Fibroblast of villous mesenchyme (primary cell): Measurements from ENCODE around the gene SESN1. TPM values are rescaled to one million over a fixed set of nuclear protein-coding genes. Genes with fewer than 3 reads are reported as not detected.
"Not testable (repeated sequence)": the region's sequence is repeated elsewhere in the genome, so short reads cannot be mapped to it uniquely, and the experiment has no call there.

Source experiments
- DNase-seq: peaks from one replicate; pipeline ENCODE4 v3.0.0-alpha.2; 2010; ENCODE audit warnings: low read depth
- H3K4me3 ChIP-seq: 2 replicates; pipeline ENCODE4 v1.5.1; 2011; ENCODE audit warnings: low read depth, mild to moderate bottlenecking, low read length
- total RNA-seq: library from RNA; depleted of rRNA; stranded (reverse); fragments of >200 nt; gene quantifications from 2 replicates; pipeline ENCODE4 v1.2.3, GENCODE V29; 2012
- TF ChIP-seq, protein P1 (sequence below): IDR thresholded peaks from 2 replicates; pipeline ENCODE4 v1.5.1; 2012; ENCODE audit warnings: low read depth, mild to moderate bottlenecking, low read length; ENCODE audit not compliant: insufficient read depth

Gene SESN1
- total RNA-seq, 1 donor = 29.4 TPM

DNA sequence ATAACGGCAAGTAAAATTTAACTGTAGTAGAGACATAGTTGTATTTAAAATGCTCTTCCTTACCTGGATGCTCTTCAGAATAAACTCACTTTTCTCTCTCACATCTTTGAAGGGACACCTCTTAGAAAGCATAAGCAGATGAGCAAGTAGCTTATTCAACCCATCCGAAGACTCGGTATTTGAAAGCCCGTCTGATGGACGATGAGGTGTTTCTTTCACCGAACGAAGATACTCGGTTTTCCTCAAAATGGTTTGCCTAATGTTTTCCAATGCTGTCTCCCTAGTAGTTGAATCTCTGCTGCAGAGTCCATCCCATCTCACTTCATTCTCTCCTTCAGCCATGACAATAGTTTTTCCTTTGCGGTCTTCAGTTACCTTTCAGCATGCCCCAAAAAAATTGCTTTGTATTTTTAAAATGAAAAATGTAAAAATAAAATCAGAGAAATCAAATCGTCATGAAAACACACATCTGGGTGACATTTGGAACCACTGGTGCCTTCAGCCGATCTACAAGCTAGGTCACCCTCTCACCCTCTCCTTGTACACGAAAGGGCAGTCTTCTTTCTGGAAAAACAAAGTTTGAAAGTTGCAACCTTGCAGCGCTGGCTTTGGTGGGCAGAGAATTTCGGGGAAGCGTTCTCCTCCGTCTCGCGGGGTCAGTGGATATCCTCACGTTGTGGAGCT is 772 bp downstream of the SESN1 start:
- TF ChIP-seq, protein P1, sequence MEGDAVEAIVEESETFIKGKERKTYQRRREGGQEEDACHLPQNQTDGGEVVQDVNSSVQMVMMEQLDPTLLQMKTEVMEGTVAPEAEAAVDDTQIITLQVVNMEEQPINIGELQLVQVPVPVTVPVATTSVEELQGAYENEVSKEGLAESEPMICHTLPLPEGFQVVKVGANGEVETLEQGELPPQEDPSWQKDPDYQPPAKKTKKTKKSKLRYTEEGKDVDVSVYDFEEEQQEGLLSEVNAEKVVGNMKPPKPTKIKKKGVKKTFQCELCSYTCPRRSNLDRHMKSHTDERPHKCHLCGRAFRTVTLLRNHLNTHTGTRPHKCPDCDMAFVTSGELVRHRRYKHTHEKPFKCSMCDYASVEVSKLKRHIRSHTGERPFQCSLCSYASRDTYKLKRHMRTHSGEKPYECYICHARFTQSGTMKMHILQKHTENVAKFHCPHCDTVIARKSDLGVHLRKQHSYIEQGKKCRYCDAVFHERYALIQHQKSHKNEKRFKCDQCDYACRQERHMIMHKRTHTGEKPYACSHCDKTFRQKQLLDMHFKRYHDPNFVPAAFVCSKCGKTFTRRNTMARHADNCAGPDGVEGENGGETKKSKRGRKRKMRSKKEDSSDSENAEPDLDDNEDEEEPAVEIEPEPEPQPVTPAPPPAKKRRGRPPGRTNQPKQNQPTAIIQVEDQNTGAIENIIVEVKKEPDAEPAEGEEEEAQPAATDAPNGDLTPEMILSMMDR = no peak
- peak; percentile 29 for DNase-seq
- peak overlapping the region; percentile 91 for H3K4me3 ChIP-seq

DNA sequence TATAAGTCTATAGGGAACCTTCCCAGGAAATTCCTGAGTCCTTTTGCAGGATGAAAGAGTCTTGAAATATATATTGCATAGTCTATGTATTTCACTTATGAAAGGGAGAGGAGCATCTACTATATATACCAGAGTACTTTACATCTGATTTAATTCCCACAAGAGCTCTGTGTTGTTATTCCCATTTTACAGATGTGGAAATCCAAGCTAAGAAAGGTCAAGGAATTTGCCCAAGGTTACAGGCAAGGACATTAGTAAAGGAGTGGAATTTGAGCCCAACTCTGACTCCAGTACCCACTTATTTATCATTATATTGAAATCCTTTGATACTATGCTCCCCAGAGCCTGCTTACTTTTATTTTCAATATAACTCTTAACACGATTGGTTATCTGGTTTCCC is 2.6 kb downstream of the SESN1 start:
- TF ChIP-seq, protein P1 = no peak
- no peak for DNase-seq
- H3K4me3 ChIP-seq = peak overlapping the region; percentile 91

DNA sequence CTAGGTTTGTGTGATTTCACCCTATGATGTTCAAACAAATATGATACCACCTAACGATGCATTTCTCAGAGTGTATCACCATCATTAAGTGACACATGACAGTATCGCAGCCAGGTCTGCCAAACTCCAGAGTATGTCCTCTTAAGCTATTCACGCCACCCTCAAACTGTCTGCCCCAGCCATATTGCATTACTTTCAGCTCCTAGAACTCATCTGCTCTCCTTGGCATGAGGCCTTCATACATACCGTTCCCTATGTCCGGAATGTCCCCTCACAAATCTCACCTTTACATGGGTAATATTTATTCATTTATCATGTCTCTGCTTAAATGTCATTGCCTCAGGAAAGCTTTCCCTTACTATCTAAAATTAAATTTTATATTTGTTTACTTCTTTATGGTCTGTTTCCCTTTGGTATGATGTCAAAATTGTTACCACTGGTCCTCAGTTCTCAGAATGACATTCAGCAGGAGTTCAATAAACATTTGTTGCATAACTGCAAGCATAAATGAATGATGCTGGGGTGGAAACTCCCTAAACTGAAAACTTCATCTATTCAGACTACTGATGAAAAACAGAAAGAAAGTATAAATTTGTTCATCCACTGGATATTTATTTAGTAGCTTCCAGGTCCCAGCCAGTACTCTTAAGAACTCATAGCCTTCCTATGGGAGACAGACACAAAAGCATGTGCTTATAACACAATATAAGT is 3.2 kb downstream of the SESN1 start:
- H3K4me3 ChIP-seq = no peak overlapping the region
- DNase-seq = peak; percentile 63
- TF ChIP-seq, protein P1 = no peak

DNA sequence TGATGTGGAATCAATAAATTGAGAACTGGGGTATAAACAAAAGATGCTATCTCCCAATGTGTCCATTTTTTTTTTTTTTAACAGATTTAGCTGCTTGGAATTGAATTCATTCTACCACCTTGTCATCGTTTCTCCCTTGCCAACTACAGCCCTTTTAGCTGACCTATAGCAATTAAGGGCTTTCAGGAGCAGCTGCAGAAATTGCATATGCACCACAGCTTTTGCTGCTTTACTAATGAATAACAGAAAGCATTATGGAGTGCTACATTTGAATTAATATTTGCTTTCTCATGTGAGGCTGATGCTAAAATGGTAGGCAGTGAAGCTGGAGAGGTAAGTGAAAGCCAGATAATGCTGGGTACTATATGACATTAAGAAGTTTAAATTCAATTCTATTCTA is 5.7 kb downstream of the SESN1 start:
- no peak overlapping the region for H3K4me3 ChIP-seq
- TF ChIP-seq, protein P1 = no peak
- DNase-seq = no peak

DNA sequence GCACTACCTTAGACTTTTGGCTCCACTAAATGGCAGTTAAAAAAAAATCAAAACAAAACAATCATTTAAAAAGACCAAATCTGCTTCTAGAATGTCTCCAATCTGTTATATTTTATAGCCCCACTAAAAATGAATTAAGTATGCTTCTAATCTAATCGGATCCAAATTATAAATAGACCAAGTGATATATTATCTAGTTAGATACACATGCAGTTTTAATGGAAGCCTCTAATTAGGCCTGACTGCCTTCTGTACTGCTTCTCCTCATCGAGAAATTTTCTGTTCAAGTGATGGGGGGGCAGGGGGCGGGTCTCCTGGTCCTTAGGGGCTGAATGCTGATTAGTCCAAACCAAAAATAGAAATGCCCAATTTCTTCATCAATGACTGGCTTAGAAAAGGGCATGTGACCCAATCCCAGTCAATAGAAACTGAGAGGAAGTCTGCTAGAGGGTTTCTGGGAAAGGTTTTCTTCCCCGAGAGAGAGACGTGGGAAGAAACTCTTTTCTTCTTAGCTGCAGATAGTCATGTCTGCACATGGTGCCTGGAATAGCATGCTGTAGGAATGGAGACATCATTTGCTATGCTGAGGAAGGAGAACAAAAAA is 6.9 kb downstream of the SESN1 start:
- TF ChIP-seq, protein P1 = no peak
- no peak overlapping the region for H3K4me3 ChIP-seq
- DNase-seq = no peak

DNA sequence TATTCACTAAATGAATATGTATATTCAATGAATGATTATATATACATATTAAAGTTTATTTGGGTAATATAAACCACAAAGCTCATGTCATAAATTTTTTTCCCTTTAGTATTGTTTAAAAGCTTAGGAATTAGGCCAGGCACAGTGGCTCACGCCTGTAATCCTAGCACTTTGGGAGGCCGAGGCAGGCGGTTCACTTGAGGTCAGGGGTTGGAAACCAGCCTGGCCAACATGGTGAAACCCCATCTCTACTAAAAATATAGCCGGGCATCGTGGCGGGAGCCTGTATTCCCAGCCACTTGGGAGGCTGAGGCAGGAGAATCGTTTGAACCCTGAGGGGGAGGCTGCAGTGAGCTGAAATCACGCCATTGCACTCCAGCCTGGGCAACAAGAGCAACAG is 10.5 kb downstream of the SESN1 start:
- not testable (repeated sequence) for DNase-seq, H3K4me3 ChIP-seq

DNA sequence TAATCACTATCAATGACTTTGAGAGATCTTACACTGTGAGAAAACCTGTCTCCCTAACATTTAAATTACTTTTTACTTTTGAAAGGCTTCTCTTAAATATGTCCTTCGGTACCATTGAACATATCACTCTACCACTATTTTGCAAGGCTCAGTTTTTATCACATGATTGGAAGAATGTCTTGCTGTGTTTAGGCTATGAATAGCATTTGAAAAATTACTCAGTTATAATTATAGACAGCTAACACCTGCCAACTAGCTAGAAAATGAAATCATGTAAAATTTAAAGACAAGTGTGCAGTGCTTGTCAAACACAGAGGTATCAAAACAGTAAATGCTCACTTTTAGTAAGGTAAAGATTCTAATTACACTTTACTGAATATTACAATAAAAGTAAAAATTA is 11.0 kb downstream of the SESN1 start:
- TF ChIP-seq, protein P1 = no peak
- no peak for DNase-seq
- H3K4me3 ChIP-seq = no peak overlapping the region
